H9 (cell line): Measurements from ENCODE around the gene TOR1AIP1. TPM values are rescaled to one million over a fixed set of nuclear protein-coding genes. Genes with fewer than 3 reads are reported as not detected.

Experiments
- DNase-seq: peaks from one replicate; pipeline ENCODE4 v3.0.0-alpha.2; 2017
- H2AFZ ChIP-seq: one replicate; pipeline ENCODE4 v1.6.1; 2013; ENCODE audit warnings: mild to moderate bottlenecking, low read length, control low read depth, moderate library complexity
- H2AK5ac ChIP-seq: 2 replicates; pipeline ENCODE4 v1.6.1; 2013; ENCODE audit warnings: low read length, control low read depth, mixed read lengths; ENCODE audit not compliant: insufficient read length
- H2BK120ac ChIP-seq: one replicate; pipeline ENCODE4 v1.6.1; 2013; ENCODE audit warnings: low read depth, mild to moderate bottlenecking, low read length, control low read depth, inconsistent platforms; ENCODE audit not compliant: poor library complexity, severe bottlenecking
- H2BK12ac ChIP-seq: 2 replicates; pipeline ENCODE4 v1.6.1; 2013; ENCODE audit warnings: low read length, control low read depth, mixed read lengths, low read depth; ENCODE audit not compliant: insufficient read length
- H2BK15ac ChIP-seq: 2 replicates; pipeline ENCODE4 v1.6.1; 2013; ENCODE audit warnings: low read depth, low read length, control low read depth
- H2BK20ac ChIP-seq: one replicate; pipeline ENCODE4 v1.6.1; 2013; ENCODE audit warnings: low read depth, mild to moderate bottlenecking, low read length, control low read depth, inconsistent platforms; ENCODE audit not compliant: poor library complexity, severe bottlenecking
- H2BK5ac ChIP-seq: 2 replicates; pipeline ENCODE4 v1.6.1; 2013; ENCODE audit warnings: low read length, control low read depth, mixed read lengths; ENCODE audit not compliant: insufficient read length
- H3K14ac ChIP-seq: 2 replicates; pipeline ENCODE4 v1.6.1; 2013; ENCODE audit warnings: low read length, control low read depth; ENCODE audit not compliant: insufficient read depth
- H3K18ac ChIP-seq: 2 replicates; pipeline ENCODE4 v1.6.1; 2013; ENCODE audit warnings: low read depth, mild to moderate bottlenecking, mixed read lengths, low read length, control low read depth; ENCODE audit not compliant: insufficient read length
- H3K23ac ChIP-seq: 2 replicates; pipeline ENCODE4 v1.6.1; 2013; ENCODE audit warnings: low read length, control low read depth, mixed read lengths, low read depth; ENCODE audit not compliant: insufficient read length
- H3K23me2 ChIP-seq: 2 replicates; pipeline ENCODE4 v1.6.1; 2013; ENCODE audit warnings: low read depth, mild to moderate bottlenecking, mixed read lengths, low read length, control low read depth; ENCODE audit not compliant: insufficient read length, poor library complexity, severe bottlenecking
- H3K27ac ChIP-seq: 2 replicates; pipeline ENCODE4 v1.5.1; 2013; ENCODE audit warnings: low read length, control low read depth, mixed read lengths, low read depth; ENCODE audit not compliant: insufficient read length
- H3K27me3 ChIP-seq: 2 replicates; pipeline ENCODE4 v1.6.1; 2013; ENCODE audit warnings: low read length, control low read depth, inconsistent platforms; ENCODE audit not compliant: insufficient read depth
- H3K4ac ChIP-seq: 2 replicates; pipeline ENCODE4 v1.6.1; 2013; ENCODE audit warnings: low read depth, mild to moderate bottlenecking, control low read depth, inconsistent platforms, low read length, moderate library complexity
- H3K4me1 ChIP-seq: 2 replicates; pipeline ENCODE4 v1.6.1; 2013; ENCODE audit warnings: low read length, control low read depth, inconsistent platforms; ENCODE audit not compliant: insufficient read depth
- H3K4me2 ChIP-seq: 2 replicates; pipeline ENCODE4 v1.6.1; 2013; ENCODE audit warnings: low read length, control low read depth, mixed read lengths; ENCODE audit not compliant: insufficient read length, insufficient read depth
- H3K56ac ChIP-seq: 2 replicates; pipeline ENCODE4 v1.6.1; 2013; ENCODE audit warnings: low read depth, mild to moderate bottlenecking, mixed read lengths, low read length, control low read depth; ENCODE audit not compliant: insufficient read length
- H3K79me1 ChIP-seq: 2 replicates; pipeline ENCODE4 v1.6.1; 2013; ENCODE audit warnings: low read depth, mild to moderate bottlenecking, moderate library complexity, low read length, control low read depth, inconsistent platforms; ENCODE audit not compliant: insufficient read depth, poor library complexity, severe bottlenecking
- H3K79me2 ChIP-seq: 2 replicates; pipeline ENCODE4 v1.6.1; 2013; ENCODE audit warnings: low read length, control low read depth, inconsistent platforms; ENCODE audit not compliant: insufficient read depth
- H3K9ac ChIP-seq: 2 replicates; pipeline ENCODE4 v1.6.1; 2013; ENCODE audit warnings: low read length, control low read depth, mixed read lengths; ENCODE audit not compliant: insufficient read length; ENCODE audit errors: extremely low read depth
- H3K9me3 ChIP-seq: one replicate; pipeline ENCODE4 v1.6.1; 2013; ENCODE audit warnings: low read depth, low read length, inconsistent platforms; ENCODE audit not compliant: control insufficient read depth
- H3T11ph ChIP-seq: one replicate; pipeline ENCODE4 v1.6.1; 2013; ENCODE audit warnings: mild to moderate bottlenecking, low read length, control low read depth, inconsistent platforms
- H4K20me1 ChIP-seq: one replicate; pipeline ENCODE4 v1.6.1; 2013; ENCODE audit not compliant: control insufficient read depth, insufficient read length, insufficient read depth
- H4K5ac ChIP-seq: 2 replicates; pipeline ENCODE4 v1.6.1; 2013; ENCODE audit warnings: low read depth, mild to moderate bottlenecking, mixed read lengths, low read length, control low read depth; ENCODE audit not compliant: insufficient read length
- H4K8ac ChIP-seq: replicated peaks from 2 replicates; pipeline ENCODE4 v1.6.1; 2013; ENCODE audit warnings: low read length, control low read depth, mixed read lengths, low read depth; ENCODE audit not compliant: insufficient read length
- H4K91ac ChIP-seq: 2 replicates; pipeline ENCODE4 v1.6.1; 2013; ENCODE audit warnings: low read depth, mild to moderate bottlenecking, moderate library complexity, mixed read lengths, low read length, control low read depth; ENCODE audit not compliant: insufficient read length
- H3K27ac Mint-ChIP-seq, 3 experiments: 2 replicates in 2 of 3; 3 replicates in 1 of 3; pipeline ENCODE4 v1.8.0; 2020 to 2021; ENCODE audit warnings: mixed read lengths in 3 of 3, mild to moderate bottlenecking in 1 of 3, moderate library complexity in 1 of 3
- H3K27me3 Mint-ChIP-seq: 2 replicates; pipeline ENCODE4 v1.8.0; 2021; ENCODE audit warnings: low read depth, mild to moderate bottlenecking, moderate library complexity, mixed read lengths
- H3K36me3 Mint-ChIP-seq, 3 experiments: 2 replicates in 2 of 3; 3 replicates in 1 of 3; pipeline ENCODE4 v1.8.0; 2020 to 2021; ENCODE audit warnings: low read depth in 3 of 3, mixed read lengths in 3 of 3; ENCODE audit not compliant: insufficient read depth in 1 of 3
- H3K4me1 Mint-ChIP-seq, 2 experiments: 2 replicates each; pipeline ENCODE4 v1.8.0; 2020; ENCODE audit warnings: mixed read lengths in 2 of 2
- H3K4me3 Mint-ChIP-seq, 2 experiments: 2 replicates in 1 of 2; 3 replicates in 1 of 2; pipeline ENCODE4 v1.8.0; 2020 to 2021; ENCODE audit warnings: mild to moderate bottlenecking in 2 of 2, mixed read lengths in 2 of 2, moderate library complexity in 1 of 2
- H3K9me3 Mint-ChIP-seq, 2 experiments: 2 replicates in 1 of 2; 3 replicates in 1 of 2; pipeline ENCODE4 v1.8.0; 2020; ENCODE audit warnings: mild to moderate bottlenecking in 2 of 2, mixed read lengths in 2 of 2, moderate library complexity in 1 of 2
- CTCF ChIP-seq: fragments of 200-600 bp; sonication (generic); conservative IDR thresholded peaks from 3 replicates; pipeline ENCODE4 v1.8.0; 2021; ENCODE audit warnings: antibody characterized with exemption, mild to moderate bottlenecking
- WGBS: extraction: QIAGEN DNeasy Blood & Tissue Kit; methylation state at CpG from one replicate; pipeline ENCODE4 v1.1.7; 2013; ENCODE audit warnings: missing lambda C conversion rate, low lambda C conversion rate, mixed read lengths; ENCODE audit not compliant: insufficient read length; ENCODE audit errors: extremely low coverage; 5-methylcytosine and 5-hydroxymethylcytosine counted together
- total RNA-seq: library from RNA; stranded (reverse); gene quantifications from 2 replicates; pipeline ENCODE4 v1.2.1, GENCODE V29; 2021

The TOR1AIP1 gene
- total RNA-seq, 1 experiment from 2014 or later: 25.5 TPM

- Mint-ChIP-seq H3K27me3 (no peaks in the 10 kb centered on the region), H3K36me3 (no peaks in the 10 kb centered on the region), H3K4me3 (no peak overlapping the region), H3K4me1 (peaks cover 12 to 16% of the 10 kb centered on the region in 2 experiments), H3K27ac (no peak overlapping the region), H3K9me3 (no peaks in the 10 kb centered on the region)
- Histone ChIP-seq H3K18ac (no peak overlapping the region), H4K91ac (no peak overlapping the region), H2AFZ (no peak overlapping the region), H3K9ac (no peak overlapping the region), H3K79me2 (peaks cover 9% of the 10 kb centered on the region), H4K20me1 (no peaks in the 10 kb centered on the region), H3K4ac (no peak overlapping the region), H2BK12ac (no peak overlapping the region), H3K27me3 (no peaks in the 10 kb centered on the region), H2AK5ac (no peak overlapping the region), H4K8ac (no peak overlapping the region), H3T11ph (no peak overlapping the region), H2BK120ac (no peak overlapping the region), H2BK20ac (no peak overlapping the region), H2BK5ac (no peak overlapping the region), H4K5ac (no peak overlapping the region), H3K9me3 (no peaks in the 10 kb centered on the region), H2BK15ac (no peak overlapping the region), H3K23ac (no peak overlapping the region), H3K23me2 (peaks cover 3% of the 10 kb centered on the region), H3K56ac (no peak overlapping the region), H3K14ac (no peak overlapping the region), H3K79me1 (no peaks in the 10 kb centered on the region), H3K27ac (no peak overlapping the region), H3K4me1 (no peaks in the 10 kb centered on the region; the same call in 1 of the 2 replicates), H3K4me2 (no peak overlapping the region)
- no CpG with 5 or more reads among the region's 4 CpGs for WGBS
- no peak for DNase-seq
- TF ChIP-seq CTCF: no peak
Measured at GRCh38 chr1:179952186-179952585, 70.1 kb downstream of the TOR1AIP1 start.
